Measurements from ENCODE around the gene FAM89B.

DNA sequence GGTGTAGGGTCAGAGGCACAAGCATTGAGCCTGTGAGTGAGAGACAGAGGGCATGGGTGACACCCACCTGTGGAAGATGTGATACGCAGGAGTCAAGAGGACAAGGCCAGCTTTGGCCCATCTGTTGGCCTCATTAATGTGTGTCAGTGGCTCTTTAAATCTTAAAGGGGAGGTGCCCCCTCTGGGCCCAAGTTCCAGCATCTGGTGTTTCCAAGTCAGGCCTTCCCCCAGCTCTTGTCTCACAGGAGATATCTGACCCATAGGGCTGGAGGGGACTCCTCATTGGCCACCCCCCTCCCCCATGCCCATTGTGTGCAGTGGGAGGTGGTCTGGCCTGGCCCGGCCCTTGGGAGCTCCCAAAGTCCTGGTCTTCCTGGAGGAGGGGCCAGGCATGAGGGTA, 14.3 kb downstream of the FAM89B start:
- TF ChIP-seq, protein P1, sequence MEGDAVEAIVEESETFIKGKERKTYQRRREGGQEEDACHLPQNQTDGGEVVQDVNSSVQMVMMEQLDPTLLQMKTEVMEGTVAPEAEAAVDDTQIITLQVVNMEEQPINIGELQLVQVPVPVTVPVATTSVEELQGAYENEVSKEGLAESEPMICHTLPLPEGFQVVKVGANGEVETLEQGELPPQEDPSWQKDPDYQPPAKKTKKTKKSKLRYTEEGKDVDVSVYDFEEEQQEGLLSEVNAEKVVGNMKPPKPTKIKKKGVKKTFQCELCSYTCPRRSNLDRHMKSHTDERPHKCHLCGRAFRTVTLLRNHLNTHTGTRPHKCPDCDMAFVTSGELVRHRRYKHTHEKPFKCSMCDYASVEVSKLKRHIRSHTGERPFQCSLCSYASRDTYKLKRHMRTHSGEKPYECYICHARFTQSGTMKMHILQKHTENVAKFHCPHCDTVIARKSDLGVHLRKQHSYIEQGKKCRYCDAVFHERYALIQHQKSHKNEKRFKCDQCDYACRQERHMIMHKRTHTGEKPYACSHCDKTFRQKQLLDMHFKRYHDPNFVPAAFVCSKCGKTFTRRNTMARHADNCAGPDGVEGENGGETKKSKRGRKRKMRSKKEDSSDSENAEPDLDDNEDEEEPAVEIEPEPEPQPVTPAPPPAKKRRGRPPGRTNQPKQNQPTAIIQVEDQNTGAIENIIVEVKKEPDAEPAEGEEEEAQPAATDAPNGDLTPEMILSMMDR (IDR thresholded peaks at IDR 0.05), result no peak
- TF ChIP-seq POLR2A (IDR thresholded peaks at IDR 0.05) (no peak), POLR2AphosphoS5 (IDR thresholded peaks at IDR 0.05) (peak in 1 of 4 donors; percentile 24), EP300 (IDR thresholded peaks at IDR 0.05) (no peak)

All from sigmoid colon (tissue), 4 donors.